Stimulated activated CD8-positive, alpha-beta memory T cell treated with anti-CD3 and anti-CD28 coated beads, Interleukin-12 subunit alpha, Interleukin-12 subunit beta, amount 100 ng/mL, for 1 hour (primary cell): ENCODE results near the gene GOT1.

ENCODE experiments used
- DNase-seq: peaks from one replicate; pipeline ENCODE4 v3.0.0-alpha.2; 2020; ENCODE audit warnings: low read depth

Gene GOT1

GRCh38 chr10:99395750-99396445 is 34.5 kb downstream of the GOT1 start:
- no peak for DNase-seq

DNA sequence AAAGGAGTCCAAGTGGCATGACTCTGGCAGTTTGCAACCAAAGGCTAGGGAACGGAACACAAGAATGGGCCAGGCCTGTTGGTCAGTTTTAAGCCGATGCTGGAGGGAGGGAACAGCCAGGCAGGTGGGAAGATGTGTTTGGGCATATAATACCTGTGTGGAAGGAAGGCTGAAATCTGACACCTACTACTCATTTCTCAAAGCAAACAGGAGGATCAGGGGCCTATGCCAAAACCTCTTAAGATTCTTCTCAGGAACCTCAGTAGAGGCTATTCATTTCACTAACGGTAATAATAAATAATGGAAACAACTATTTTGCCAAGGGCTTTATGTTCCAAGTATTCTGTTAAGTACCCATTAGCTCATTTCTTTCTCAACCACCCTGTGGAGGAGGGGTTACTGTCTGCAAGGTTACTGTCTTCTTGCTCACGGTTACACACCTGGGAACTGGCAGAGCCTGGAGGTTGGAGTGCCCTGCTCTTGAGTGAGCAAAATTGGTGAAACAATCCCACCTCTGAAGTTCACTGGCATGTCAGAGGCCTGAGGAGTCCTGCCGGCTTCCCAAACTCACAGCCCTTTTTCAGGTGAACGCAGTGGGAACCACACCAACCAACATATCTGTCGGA is 35.5 kb downstream of the GOT1 start:
- no peak for DNase-seq

GRCh38 chr10:99394256-99394655 is 36.2 kb downstream of the GOT1 start:
- no peak for DNase-seq

DNA sequence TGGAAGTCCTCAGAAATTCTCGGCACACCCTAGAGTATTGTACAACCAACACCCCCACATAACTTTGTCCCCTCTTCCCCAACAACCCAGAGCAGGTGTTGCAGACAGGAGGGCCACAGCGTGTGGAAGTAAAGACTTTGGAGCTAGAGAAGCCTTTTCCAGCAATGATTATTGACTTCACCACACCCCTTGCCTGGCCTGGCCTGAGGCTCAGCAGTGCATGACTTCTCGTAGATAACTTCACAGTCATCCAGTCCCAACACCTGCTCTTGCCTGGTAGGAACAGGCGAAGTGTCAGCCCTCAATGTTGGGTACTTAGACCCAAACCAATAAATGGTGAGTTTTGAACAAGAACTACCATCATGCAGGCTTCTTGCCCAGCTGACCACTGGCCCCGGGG is 36.7 kb downstream of the GOT1 start:
- no peak for DNase-seq

DNA sequence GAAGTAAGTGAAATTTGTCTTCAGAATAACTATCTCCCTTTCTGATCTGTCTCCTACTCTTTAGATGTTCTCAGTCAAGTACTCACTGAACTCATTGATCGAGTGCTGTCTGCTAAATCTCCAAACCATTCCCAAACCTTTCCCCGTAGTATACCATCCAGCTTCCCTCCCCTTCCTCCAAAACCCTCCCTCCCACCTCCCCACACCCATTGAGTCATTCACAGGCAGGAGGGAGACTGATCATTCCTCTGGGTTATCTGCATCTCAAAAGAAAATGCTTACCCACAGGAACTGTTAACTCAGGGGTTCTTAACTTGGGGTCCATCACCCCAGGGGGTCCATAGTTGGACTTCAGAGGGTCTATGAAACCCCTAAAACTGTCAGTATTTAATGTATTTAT is 37.4 kb downstream of the GOT1 start:
- no peak for DNase-seq

DNA sequence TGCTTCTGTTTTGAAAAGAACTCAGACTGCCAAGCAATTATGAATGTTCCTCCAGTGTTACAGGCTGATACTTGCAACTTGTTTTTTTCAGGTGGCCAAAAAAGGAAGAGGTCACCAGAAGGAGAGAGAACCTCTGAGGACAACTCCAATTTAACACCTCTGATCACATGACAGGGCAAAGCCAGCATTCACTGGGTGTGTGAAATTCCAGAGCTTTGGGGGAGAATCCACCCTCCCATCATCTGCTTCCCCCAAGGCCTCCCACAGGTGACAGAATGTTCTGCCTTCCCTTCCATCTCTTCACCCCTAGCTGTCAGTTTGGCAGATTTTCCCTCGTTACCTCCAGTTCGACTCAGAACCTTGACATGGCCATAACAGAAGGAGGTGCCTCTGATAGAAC is 39.1 kb downstream of the GOT1 start:
- DNase-seq: no peak

DNA sequence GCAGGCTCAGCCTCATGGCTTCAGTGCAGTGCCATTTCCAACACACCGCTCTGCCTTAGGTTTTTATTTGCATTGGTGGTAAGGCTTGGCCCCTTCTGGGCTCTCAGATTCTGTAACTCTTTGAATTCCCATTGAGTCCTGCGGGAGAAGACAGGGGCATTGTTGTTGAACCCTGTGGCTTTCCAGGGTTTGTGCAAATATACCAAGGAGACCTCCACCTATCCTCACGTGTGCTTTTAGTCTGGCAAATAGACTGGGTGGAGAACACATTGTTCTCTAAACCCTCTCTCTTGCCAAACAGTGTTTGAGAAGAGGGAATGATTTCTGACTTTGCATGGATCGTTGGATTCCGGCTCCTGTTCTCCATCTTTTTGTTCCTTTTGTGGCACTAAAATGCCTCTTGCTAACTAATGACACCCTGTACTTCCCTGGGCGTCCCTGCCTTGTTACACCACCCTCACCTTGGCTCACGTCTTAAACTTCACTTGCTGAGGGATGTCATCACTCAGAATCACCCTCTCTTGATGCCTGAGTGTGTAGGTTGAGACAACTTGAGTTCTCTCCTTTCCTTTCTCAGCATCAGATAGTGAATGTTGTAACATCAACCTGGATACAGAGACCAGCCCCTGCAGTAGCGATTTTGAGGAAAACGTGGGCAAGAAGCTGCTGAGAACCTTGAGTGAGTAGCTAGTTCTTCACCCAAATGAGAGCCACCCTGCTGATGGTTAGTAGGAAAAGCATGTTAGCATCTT is 40.5 kb downstream of the GOT1 start:
- DNase-seq: no peak

GRCh38 chr10:99387541-99387940 is 42.9 kb downstream of the GOT1 start:
- no peak for DNase-seq

GRCh38 chr10:99387071-99387470 is 43.4 kb downstream of the GOT1 start:
- no peak for DNase-seq

DNA sequence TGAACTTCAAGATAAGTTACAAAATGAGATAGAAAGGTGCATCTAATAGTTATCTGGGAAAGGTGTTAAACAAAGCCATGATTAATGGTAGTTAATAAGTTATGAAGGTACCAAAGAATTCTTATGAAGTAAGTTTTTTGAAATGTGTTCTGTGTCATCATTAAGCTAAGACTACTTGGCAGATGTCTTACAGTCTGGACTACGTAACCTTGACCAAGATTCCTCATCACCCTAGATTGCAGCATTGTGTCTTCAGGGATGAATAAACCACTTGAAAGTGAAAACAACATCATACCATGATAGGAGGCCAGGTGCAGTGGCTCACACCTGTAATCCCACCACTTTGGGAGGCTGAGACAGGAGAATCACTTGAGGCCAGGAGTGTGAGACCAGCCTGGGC is 48.2 kb downstream of the GOT1 start:
- DNase-seq: no peak

DNA sequence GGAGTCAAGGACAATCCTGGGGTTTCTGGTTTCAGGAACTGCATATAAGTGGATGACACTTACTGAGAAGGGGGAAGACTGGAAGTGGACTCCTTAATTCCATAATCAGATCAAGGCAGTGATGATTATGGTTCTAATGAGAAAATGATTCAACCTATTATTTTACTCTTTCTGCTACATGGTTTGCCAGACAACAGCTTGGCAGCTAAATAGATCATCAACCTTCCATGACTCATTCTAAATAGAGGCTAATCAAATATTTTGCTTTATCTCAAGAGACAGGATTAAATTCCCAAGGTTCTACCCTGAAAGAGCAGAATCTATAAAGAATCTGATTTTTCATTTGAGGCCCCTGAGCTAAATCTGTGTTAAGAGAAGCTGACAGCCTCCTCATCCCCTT is 55.0 kb downstream of the GOT1 start:
- DNase-seq: no peak

- DNase-seq: no peak
Measured at GRCh38 chr10:99374972-99375371, 55.5 kb downstream of the GOT1 start.

- DNase-seq: no peak
Measured at GRCh38 chr10:99374526-99374925, 55.9 kb downstream of the GOT1 start.

DNA sequence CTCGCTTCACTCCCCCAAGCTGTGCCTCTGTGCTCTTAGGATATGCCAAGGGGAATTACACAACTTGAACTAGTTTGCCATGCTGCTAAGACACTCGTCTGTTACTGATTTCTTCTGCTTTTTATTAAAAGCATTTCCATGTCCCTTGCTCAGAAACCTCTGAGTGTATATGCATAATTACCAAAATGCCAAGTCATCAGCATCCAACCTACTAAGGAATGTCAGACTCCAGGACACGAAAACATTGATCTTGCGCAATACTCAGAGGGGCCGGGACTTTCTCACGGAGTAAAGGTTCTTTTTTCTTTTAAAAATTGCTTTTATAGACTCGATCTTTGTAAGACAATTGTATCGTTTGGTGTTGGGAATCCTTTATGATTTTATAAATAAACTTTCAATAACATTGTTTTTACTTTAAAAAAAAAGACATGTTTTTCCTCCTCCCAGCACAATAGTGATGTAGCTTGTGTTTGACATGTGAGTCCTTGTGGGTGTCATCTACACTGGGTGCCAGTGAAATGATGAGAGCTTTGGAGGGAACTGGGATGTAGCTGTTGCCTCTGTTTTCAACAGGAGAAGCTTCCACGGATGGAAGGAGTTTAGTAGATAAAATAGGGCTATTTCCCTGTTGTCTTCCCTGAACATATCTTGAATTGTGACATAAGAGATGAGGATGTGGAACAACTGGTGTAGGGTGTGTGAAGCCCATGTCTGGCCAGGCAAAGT is 57.7 kb downstream of the GOT1 start:
- DNase-seq: no peak

DNA sequence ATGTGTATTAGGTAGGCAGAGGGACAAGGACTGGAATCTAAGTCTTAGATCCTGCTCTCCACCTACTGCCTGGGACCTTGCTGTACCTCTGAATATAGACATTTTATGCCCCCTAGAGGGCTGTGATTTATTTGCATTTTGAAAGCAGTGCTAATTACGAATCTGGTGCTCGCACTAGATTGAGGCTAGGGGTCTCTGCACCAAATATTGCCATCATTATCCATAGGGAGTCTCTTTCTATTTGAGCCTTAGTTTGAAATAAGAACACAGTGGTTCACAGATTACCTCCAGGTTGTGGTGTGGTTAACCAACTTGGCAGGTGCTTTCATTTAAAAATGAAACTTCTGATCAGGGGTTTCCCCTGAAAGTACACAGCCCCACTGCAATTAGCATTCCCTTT is 59.4 kb downstream of the GOT1 start:
- no peak for DNase-seq

- no peak for DNase-seq
Measured at GRCh38 chr10:99369551-99369950, 60.9 kb downstream of the GOT1 start.

GRCh38 chr10:99369126-99369525 is 61.3 kb downstream of the GOT1 start:
- DNase-seq: no peak

- DNase-seq: no peak
Measured at GRCh38 chr10:99368646-99369045, 61.8 kb downstream of the GOT1 start.

GRCh38 chr10:99366666-99367065 is 63.8 kb downstream of the GOT1 start:
- DNase-seq: no peak

DNA sequence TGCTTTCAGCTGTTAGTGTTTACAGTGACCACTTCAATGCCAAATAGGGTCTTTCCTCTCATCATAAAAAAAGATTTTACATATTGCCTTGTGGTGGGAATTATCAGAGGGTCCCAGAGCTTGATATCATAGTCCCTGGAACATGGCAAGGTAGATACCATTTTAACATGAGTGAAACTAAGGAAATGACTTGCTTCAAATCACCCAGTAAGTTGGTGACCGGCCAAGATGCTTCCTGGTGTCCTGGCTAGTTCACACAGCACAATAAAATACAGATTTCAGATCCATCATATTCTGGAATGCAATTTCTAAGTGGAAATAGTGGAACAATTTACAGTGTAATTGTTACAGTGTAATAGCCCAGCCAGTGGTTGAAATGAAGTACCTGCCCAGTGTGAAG is 64.7 kb downstream of the GOT1 start:
- no peak for DNase-seq

DNA sequence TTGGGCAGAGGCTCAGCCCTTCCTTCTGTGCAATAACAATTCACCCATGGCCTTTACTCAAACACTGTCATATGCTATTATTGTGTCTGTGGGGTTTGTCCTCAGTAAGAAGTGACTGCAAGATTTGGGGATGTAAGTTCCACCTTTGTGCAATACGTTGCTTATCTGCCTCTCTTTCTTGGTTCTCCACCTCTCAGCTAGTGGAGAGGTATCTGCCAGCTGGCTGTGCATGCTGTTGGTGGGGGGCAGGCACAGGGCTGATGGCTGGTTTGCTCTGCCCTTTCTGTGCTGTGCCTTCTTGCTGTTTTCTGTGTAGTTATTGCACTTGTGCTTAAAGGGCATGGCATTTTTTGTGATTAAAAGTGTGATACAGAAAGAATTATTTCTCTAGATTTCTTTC is 65.1 kb downstream of the GOT1 start:
- no peak for DNase-seq

DNA sequence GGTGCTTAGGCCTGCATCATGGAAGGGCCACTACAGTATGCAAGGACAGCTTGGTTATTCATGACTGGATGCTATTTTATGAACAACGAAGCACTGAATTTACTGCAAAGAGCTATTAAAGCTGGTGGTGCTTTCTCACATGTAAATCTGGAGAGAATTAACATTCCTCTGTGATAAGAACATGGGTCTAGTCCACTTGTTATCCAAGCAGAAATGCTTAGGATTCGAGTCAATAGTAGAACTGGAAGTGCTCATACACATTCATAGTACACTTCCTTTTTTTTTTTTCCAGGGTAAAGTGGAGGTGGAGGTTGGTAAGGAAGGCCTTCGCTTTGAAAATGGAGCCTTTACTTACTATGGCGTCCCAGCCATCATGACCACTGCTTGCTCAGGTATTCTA is 66.3 kb downstream of the GOT1 start:
- no peak for DNase-seq

DNA sequence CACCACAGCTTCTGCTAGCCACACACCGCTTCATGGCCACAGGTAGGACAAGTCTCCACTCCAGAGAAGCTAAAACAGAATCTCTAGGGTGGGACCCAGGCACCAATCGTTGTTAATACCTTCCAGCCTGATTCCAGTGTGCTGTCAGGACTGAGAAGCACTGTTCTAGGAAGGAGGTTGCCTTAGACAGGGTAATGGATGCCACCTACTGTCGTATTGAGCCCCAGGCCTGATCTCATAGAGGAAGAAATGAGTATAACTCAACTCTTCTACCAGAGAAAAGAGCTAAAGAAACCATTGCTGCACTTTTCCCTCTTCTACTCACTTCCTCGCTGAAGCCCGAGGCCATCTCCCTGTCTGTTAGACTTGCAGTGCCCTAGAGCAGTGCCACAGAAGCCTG is 69.5 kb downstream of the GOT1 start:
- DNase-seq: no peak
